ENCODE results near the gene LRMDA. TPM values are rescaled to one million over a fixed set of nuclear protein-coding genes. Genes with fewer than 3 reads are reported as not detected.

The LRMDA gene
- total RNA-seq, 1 donor: under 0.01 TPM

GRCh38 chr10:75870039-75870645, 438.7 kb downstream of the LRMDA start:
- DNase-seq (ENCODE audit: low read depth): no peak
- no peak for TF ChIP-seq CTCF (IDR thresholded peaks at IDR 0.05; ENCODE audit: insufficient read depth, low read depth, low read length)
- H3K4me3 ChIP-seq (ENCODE audit: low read depth, low read length): no peak overlapping the region

- TF ChIP-seq CTCF (IDR thresholded peaks at IDR 0.05; ENCODE audit: insufficient read depth, low read depth, low read length): no peak
Measured at GRCh38 chr10:75875740-75876139, 444.3 kb downstream of the LRMDA start.

GRCh38 chr10:75876710-75877109, 445.3 kb downstream of the LRMDA start:
- no peak for DNase-seq (ENCODE audit: low read depth)
- no peak for TF ChIP-seq CTCF (IDR thresholded peaks at IDR 0.05; ENCODE audit: insufficient read depth, low read depth, low read length)
- no peak overlapping the region for H3K4me3 ChIP-seq (ENCODE audit: low read depth, low read length)

More at GRCh38 chr10:75875740-75876139, 444.3 kb downstream of the LRMDA start:
- no peak overlapping the region for H3K4me3 ChIP-seq (ENCODE audit: low read depth, low read length)
- DNase-seq (ENCODE audit: low read depth): no peak

- no peak for TF ChIP-seq CTCF (IDR thresholded peaks at IDR 0.05; ENCODE audit: insufficient read depth, low read depth, low read length)
- DNase-seq (ENCODE audit: low read depth): no peak
Measured at GRCh38 chr10:75877877-75878276, 446.5 kb downstream of the LRMDA start.

GRCh38 chr10:75878586-75878985, 447.2 kb downstream of the LRMDA start:
- TF ChIP-seq CTCF (IDR thresholded peaks at IDR 0.05; ENCODE audit: insufficient read depth, low read depth, low read length): no peak
- H3K4me3 ChIP-seq (ENCODE audit: low read depth, low read length): no peak overlapping the region
- DNase-seq (ENCODE audit: low read depth): no peak

More at GRCh38 chr10:75877877-75878276, 446.5 kb downstream of the LRMDA start:
- no peak overlapping the region for H3K4me3 ChIP-seq (ENCODE audit: low read depth, low read length)

- TF ChIP-seq CTCF (IDR thresholded peaks at IDR 0.05; ENCODE audit: insufficient read depth, low read depth, low read length): no peak
- no peak for DNase-seq (ENCODE audit: low read depth)
- no peak overlapping the region for H3K4me3 ChIP-seq (ENCODE audit: low read depth, low read length)
Measured at GRCh38 chr10:75880031-75880775, 448.8 kb downstream of the LRMDA start.

All from fibroblast of villous mesenchyme (primary cell).